GM18861 (cell line): Measurements from ENCODE around the gene RUBCNL.
A peak's percentile ranks its signal among the peaks of the same experiment; 100 is the strongest.
"Not testable (repeated sequence)": the region's sequence is repeated elsewhere in the genome, so short reads cannot be mapped to it uniquely, and the experiment has no call there.

ENCODE experiments used
- ATAC-seq: cut with Tn5 transposase; IDR thresholded peaks from one replicate; pipeline ENCODE4 v1.9.1; 2021; ENCODE audit not compliant: unreplicated experiment

The RUBCNL gene, protein sequence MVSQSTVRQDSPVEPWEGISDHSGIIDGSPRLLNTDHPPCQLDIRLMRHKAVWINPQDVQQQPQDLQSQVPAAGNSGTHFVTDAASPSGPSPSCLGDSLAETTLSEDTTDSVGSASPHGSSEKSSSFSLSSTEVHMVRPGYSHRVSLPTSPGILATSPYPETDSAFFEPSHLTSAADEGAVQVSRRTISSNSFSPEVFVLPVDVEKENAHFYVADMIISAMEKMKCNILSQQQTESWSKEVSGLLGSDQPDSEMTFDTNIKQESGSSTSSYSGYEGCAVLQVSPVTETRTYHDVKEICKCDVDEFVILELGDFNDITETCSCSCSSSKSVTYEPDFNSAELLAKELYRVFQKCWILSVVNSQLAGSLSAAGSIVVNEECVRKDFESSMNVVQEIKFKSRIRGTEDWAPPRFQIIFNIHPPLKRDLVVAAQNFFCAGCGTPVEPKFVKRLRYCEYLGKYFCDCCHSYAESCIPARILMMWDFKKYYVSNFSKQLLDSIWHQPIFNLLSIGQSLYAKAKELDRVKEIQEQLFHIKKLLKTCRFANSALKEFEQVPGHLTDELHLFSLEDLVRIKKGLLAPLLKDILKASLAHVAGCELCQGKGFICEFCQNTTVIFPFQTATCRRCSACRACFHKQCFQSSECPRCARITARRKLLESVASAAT

DNA sequence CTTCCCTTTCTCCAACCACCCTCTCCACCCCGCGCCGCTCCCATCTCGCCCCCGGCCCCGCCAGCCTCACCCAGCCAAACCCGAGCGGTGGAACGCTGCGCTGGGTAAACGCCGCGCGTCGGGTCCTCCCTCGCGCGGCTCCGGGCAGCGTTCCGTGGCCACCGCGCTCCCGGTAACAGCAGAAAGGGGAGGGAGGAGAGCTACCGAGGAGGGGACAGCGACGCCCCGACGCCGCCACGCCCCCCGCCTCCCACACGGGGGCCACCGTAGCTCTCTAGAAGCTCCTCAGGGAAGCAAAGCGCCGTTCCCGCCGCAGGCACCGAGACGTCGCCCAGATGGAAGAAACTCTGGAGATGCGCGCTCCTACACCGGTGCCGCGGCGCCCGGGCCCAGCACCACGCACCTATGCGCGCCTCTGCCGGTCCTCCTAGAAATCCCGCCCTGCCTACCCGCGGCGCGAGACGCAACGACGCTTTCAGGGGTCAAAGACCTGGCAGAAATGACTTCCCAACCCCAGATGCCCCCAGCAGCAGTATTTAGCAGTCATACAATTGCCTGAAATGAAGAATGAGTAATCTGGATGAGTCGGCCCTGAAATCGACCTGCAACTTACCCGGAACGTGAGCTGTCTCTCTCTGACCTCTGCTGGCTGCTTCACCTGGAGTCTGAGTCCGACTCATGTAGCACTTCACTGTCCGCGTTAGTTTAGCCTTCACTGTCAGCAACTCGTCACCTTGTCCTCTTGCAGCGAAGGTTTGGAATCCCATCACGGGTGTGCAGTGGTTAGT lies at the start of gene RUBCNL:
TSS of gene RUBCNL (minus strand) at position 189 of the 788 bp plus-strand sequence. CDS start 14,777 bp downstream, outside the sequence.
- no peak for ATAC-seq

DNA sequence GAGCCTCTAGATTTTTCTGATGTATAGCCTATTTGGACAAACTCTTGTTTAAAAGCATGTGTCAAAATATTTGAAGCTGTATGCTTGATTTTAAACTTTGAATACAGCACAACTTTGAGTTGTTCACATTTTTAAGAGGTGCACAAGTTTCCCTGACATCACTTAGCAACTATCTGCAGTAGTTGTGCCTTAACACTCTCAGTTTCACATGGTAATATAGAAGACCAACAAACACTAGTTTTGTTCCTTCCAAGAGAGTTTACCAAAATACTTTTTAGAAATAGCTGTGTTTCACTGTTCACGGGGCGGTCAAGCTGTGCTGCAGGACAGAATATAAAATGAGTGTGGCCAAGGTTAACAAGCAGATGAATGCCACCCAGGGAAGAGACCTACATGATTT lies 42.5 kb upstream of the RUBCNL start:
- not testable (repeated sequence) for ATAC-seq

- no peak for ATAC-seq
These were observed 18.4 kb upstream of the RUBCNL start for GRCh38 chr13:46405457-46405856.

GRCh38 chr13:46404733-46405100 lies 17.7 kb upstream of the RUBCNL start:
- no peak for ATAC-seq

DNA sequence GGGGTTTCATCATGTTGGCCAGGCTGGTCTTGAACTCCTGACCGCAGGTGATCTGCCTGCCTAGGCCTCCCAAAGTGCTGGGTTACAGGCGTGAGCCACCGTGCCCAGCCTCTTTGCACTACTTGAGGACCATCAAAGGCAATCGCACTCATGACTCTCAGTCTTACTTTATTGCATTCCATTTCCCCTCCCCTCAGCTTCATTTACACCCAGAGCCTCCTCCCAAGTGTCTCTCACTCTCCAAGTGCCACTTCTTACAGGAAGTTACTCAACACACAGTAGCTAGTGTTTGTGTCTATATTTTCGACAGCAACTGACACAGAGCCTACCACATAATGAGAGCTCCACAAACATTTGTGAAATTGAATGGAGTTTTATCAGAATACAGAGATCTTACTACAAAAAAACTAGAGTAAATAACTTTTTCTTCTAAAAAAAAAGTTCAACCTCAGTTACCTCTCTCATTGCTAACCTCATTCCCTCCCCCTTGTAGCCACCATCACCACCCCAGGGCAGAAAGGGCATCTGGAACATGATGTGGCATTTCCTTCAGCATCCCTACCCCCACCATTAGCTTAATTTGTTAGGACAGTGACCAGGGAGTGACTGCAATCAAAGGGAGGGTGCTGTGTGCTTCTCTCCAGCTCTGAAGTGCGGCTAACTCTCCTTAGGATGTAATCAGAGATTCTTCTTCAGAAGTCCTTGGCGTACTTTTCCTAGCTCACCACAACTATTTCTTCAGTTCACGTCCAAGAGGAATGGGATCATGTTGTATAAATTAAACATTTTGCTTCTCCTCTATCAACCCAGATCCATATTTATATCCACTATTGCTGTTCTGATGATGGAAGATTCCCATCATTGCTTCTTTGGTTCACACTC lies 17.0 kb upstream of the RUBCNL start:
- no peak for ATAC-seq

DNA sequence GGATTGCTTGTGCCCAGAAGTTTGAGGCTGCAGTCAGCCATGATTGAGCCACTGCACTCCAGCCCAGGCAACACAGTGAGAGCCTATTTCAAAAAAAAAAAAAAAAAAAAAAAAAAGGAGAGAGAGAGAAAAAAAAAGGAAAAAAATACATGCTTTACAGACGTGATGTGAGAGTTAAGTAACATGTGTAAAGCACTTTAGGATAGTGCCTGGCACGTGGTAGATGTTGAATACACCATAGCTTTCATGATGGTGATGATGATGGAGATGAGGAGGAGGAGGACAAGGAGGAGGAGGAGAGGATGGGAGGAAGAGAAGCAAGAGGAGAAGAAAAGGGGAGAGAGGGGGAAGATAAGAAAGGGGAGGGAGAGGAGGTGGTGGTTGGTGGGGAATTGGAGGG lies 15.1 kb upstream of the RUBCNL start:
- ATAC-seq: no peak

DNA sequence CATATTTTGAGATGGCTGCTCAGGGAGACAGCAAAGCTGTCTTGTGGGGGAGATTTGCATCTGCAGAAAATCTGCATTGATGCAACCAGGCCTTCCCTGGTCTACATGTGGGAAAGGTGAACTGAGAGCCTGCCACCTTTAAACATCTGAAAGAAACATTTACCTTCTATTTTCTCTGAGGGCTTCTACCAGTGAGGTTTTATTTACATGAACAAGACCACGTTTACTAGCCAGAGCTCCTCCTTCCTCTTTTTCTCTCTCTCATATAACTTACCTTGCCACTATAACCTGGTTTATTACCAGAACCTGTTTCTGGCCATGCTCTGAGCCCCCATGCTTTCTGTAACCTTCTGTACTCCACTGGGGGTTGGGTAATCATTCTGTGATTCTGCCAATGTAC lies 14.4 kb upstream of the RUBCNL start:
- no peak for ATAC-seq

DNA sequence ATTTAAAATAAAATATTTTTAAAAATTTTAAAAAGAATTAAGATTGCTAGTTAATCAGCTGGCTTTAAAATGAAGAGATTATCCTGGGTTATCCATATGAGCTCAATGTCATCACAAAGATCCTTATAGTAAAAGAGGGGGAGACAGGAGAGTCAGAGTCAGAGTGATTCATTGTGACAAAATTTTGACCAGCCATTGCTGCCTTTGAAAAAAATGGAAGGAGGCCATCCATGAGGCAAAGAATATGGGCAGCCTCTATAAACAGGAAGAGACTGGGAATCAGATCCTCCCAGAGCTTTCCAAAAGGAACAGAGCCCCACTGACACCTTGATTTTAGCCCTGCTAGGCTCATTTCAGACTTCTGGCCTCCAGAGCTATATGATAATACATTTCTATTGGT lies 9.3 kb upstream of the RUBCNL start:
- no peak for ATAC-seq

DNA sequence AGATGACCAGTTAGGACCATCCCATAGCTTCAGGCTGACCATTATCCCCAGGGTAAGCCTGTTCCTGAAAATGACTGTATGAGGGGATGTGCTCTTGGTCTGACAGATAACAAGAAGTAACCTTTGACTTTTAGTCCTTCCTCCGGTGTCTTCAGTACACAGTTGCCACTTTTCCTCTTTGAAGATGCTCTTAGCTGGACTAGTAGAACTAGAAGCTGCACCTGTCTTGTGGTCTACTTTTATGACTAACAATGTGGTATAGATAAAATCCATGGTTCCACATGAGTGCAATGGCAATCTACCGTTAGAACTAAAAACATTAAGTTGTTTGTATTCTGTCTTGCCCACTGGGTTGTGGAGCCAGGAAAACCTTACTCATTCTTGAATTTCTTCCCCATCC lies 5.9 kb upstream of the RUBCNL start:
- peak; percentile 40 for ATAC-seq

GRCh38 chr13:46389457-46390451 lies 2.7 kb upstream of the RUBCNL start:
- peak; percentile 75 for ATAC-seq

DNA sequence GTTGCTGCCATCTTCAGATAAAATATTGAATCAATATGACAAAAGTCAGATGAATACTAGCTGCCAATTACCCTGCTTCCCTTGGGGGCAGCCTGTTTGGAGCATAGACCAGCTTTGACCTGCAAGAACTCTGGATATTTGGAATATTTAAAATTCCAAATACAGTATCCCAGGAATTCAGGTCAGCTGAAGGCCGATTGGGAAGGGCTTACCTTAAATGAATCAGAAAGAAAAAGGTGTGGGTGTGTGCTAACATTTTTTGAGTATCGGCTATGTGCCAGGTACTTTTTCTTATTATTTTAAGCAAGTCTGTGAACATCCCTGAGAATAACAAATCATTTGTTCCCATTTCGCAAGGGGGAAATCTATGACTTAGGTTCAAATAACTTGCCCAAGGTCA lies 1.8 kb upstream of the RUBCNL start:
- ATAC-seq: no peak

DNA sequence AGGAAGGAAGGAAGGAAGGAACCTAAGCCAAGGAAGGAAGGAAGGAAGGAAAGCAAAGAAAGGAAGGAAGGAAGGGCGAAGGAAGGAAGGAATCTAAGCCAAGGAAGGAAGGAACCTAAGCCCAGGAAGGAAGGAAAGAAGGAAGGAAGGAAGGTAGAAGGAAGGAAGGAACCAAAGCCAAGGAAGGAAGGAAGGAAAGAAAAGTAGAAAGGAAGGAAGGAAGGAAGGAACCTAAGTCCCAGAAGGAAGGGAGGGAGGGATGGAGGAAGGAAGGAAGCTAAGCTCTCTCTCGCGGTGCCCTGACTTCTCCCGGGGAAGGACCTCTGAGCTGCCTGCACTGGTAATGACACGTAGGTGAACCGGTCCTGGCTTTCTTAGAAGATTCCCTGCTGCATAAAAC lies 1.3 kb upstream of the RUBCNL start:
- ATAC-seq: no peak

DNA sequence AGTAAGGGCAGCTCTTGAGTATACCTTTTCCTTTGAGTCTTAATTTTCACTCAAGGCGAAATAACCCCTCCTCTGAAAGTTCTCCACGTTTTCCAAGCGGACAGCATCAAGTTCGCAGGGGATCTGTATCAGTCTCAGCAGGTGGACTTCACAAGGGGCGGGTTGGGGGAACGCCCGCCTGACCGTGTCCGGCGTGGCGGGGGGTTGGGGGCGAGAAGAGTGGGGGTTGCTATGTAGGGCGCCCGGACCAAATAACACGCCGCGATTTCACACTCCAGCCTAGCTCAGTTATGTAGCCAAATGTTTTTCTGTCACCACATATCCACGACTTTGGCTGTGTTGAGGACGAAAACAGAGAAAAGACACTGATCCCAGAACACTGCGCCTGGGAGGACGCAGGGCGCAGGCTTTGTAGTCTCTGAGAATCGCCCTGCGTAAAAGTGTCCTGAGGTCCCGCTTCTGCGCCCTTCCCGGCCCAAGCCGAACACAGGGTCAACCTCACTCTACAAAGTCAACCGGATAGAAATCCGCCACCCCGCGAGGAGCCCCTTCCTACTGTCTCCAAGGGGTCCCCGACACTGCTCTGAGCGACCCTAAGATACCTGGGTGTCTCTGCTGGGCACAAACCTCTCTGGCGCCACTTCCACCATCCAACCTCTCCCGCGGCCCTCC lies 524 bp downstream of the RUBCNL start:
- ATAC-seq: no peak

DNA sequence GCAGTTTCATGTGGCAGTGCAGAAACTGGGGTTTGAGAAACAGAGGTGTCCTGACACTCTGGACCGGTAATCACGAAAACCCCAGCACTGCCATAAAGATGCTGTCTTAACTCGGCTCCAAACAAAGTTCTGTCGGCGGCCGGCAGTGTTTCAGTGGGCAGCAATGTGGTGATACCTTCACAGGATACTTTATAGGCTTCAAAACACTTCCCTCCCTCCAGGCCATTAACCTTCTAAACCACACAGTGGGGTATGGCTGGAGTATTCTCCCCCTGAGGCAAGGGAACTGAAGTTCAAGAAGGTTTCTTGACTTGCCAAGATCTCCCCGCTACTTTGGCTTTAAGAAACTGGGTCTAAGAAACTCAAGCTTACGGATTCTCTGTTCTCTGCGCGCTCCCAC lies 1.1 kb downstream of the RUBCNL start:
- ATAC-seq: no peak

- no peak for ATAC-seq
These were observed 3.7 kb downstream of the RUBCNL start for GRCh38 chr13:46383383-46383782.

- peak; percentile 60 for ATAC-seq
These were observed 4.8 kb downstream of the RUBCNL start for GRCh38 chr13:46382224-46382623.

DNA sequence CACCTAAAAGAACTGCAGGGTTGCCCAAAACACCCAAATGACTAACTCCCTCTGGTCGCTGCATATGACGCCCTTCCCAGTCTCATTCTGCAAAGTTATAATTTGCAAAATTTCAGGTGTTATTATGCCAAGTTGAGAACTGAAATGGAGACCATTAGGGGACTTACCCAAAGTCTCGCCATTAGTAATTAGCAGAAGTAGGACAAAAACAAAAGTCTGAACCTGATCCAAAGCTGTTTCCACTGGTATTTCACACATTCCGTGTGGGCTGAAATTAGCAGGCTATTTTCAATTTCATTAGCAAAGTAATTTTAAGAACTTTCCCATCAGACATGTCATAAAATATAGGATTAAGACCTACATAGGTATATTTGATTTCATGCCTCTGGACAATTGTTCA lies 6.8 kb downstream of the RUBCNL start:
- ATAC-seq: no peak

GRCh38 chr13:46379611-46380010 lies 7.4 kb downstream of the RUBCNL start:
- ATAC-seq: no peak

DNA sequence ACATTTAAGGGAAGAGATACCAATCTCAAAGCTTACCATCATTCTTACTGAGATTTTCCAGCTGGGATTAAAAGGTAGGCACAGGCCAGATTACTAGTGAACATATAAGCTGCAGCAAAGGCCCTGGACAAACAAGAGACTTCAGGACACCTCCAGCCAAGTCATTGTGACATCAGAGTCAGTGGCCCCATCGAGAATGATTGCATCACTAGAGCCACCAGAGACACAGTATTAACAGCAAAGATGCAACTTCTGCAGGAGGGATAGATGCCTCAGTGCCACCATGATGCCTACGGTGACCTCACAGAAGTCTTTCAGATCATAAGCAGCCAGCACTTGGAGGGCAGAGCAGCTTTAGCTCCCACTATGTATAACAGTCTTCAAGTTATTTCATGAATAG lies 8.6 kb downstream of the RUBCNL start:
- no peak for ATAC-seq
